GM18909 (cell line): ENCODE data around the gene NEURL3.

Experiments used
- ATAC-seq: cut with Tn5 transposase; IDR thresholded peaks from one replicate; pipeline ENCODE4 v1.9.1; 2021; ENCODE audit warnings: mild to moderate bottlenecking; ENCODE audit not compliant: unreplicated experiment, poor library complexity

The NEURL3 gene

DNA sequence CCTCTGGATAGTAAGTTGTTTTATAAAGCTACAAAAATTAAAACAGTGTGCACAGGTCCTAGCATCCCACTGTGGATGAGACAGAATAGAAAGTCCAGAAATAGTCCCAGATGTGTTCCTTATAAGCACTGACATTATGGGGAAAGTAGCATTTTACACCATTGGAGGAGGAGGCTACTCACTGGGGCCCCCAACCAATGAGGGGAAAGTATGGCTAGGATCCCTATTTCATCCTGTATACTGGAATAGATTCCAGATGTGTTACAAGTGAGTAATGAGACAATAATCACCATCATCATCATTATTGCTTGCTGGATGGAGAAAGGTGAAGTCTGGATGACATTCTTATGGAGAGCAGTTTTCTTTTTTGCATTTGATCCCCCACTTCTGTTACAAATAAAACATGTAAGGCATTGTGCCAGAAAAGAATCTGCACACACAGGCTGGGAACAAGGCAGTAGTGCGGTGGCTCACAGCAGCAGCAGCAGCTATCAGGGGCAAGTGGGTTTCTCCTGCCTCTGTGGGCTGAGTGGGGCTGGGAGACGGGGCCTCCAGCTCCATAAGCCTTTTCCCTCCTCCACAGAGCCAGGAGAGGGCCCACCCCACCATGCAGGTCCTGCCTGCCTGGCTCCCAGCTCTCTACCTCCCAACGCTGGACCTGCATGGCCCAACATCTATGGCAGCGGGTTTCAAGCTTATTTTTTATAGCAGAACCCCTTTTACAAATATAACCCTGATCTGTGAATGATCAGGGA, 36.4 kb upstream of the NEURL3 start:
- no peak for ATAC-seq

DNA sequence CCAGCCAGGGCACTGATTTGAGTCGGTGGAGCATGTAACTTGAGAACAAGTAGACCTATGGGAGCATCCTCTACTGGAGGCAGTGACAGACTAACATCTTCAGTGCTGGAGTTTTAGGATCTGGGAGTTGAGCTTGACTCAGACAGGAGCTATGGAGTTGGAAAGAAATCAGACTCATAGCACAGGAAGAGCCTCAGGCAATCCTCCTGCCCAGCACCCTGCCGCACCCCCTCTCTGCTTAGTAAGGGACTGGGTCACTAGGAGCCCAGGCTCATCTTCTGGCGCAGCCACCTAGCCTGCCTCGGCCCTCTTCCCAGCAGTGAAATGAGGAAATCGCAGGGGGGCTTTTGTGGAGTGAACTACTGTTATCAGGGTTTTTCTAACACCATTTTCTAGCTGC, 35.0 kb upstream of the NEURL3 start:
- ATAC-seq = no peak

DNA sequence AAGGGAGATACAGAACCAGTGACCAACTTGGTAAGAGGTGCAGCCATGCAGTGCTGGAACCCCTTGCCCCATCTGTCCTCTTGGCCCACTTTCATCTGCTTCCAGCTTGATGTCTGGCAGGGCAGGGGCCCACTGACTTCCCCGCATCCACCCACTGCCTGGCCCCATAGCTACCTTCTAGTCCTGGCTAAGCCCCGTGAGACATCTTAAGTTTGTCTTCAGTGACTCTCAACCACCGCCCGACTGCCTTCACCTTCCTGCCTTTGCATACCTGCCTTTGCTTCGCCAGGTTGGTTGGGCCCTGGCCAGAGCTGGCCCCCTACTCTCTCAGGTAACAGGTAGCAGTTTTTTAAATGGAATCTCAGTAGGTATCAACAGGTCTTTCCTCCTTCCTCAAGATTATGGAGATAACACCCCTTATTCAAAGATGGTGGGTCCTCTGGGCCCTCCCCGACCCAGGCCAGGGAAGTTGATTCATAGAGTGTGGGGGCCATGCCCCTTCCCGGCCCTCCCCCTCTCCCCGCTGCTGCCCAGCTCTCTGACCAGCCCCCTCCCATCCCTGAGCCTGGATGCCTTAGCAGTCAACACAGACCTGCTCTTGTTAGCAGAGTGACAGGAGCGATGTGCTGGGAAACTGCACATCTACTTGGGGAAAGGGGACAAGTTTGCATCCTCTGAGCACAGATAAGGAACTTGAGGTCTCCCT, 34.2 kb upstream of the NEURL3 start:
- no peak for ATAC-seq

DNA sequence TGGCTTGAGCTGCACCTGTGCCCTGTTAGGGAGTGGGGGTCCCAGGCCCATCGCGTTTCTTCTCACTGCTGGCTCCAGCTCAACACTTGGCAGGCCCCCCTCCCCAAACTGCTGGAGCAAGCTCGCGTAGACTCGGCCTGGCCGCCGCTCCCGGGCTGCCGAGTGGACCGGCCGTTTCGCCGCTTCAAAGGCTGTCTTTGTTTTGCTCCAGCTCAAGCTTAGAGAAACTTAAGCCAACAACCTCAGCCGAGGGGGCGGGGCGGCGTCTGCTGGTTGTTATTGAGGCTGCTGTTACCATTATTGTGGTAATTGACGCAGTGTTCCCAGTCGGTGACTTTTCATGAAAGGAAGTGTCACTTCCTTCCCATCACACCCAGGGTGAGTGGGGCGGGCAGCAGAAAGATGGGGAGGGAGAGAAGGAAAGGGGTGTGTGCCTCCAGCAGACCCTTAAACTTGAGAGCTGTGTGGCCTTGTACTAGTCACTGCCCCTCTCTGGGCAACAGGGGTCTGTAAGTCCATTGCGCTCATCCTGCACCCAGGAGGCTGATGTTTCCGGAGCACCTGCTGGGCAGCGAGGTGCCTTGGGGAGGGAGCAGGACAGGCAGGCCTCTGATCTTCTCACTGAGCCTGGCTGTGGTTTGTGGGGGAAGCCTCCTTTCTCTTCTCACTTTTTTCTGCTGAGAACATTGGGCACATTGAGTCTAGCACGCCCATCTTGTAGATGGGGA, 33.5 kb upstream of the NEURL3 start:
- ATAC-seq = no peak

DNA sequence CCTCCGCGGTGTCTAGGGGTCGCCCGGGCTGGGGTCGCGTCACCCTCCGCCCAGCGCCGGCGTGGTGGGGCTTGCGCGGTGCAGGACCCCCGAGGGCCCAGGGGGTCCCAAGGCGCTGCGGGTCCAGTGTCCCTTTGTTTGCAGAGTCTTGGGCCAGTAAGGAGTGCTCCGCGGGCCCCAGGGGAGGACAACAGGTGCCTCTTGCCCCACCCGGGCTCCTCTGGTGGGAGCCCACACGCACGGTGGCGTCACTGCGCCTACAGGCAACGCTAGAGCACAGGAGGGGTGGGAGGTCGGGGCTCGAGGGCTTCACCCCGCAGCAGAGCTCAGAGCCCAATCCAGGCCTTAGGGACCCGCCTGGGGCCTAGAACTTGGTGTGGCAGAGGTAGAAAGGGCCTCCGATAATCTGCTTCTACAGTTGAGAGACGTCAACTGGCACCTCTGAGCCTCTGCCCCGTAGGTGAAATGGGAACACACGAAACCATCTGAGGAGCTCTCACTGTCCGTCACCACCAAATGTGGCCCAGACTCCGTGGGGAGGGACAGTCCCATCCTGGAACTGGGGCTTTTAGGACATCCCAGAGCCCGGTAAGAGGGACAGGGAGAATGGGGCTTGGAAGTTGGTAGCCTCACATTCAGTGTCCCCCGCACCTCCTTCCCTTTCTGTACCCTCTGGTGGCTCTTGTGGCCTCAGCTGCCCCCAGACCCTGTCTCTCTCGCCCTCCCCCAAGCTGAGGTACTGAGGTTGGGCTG, 32.8 kb upstream of the NEURL3 start:
- ATAC-seq = no peak

DNA sequence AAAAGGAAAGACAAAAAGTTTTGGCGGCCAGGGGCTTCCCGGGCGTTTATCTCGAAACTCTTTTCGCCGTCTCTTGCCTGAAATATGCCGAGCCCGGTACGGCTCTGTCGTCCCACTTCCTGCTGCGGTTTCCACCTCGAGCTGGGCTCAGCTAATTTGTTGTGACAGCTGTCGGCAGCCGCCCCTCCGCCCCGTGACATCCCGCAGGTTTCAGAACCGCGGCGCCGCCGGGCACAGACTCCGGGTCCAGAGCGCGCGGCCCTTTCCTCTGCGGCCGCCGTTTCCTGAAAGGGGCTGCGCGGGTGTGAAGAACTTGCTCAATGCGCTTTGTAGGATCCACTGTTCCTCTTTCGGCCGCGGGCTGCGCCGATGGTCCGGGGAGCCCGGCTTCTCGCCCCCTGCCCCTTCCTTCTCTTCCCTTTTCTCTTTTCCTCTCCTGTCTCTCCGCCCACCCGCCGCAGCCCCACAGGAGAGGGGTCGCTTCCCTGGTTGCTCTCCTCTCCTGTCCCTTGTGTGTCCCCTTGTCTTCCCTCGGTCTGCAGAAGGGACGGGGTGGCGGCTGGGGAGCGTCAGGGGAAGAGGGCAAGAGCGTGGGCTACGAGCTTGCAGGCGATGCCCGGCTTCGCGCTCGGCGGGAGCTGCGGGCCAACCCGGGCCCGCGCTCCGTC, 32.0 kb upstream of the NEURL3 start:
- ATAC-seq = peak; percentile 62

DNA sequence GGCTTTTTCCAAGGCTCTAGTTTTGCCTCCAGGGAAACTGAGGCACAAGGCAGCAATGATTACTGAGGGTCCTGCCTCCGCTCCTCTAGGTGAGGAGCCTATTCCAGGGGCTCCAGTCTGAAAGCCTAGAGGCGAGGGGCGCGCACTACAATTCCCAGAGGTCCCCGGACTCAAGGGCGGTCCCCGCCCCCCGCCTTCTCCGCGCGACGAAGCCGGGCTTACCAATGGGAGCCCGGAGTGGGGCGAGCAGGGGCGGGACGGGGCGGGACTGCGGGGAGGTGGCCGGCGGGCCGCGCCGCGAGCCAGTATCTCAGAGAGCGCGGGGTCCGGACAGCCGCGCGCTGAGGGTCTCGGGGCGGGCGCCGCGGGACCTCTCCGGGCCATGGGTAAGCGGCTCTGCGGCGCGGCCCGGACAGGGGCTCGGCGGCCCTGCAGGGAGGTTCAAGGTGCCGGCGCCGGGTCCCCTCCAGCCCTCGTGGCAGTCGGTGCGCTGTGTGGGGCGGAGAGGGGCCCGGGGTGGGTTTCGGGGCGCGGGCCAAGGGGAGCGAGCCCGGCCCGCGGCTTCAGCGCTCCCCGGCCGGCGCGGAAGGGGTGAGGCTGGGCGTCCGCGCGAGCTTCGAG, 31.4 kb upstream of the NEURL3 start, which contains the start of gene ARID5A:
TSS of gene ARID5A (plus strand) at position 308 of the 621 bp plus-strand sequence. CDS start at position 383, 75 bp downstream.
- ATAC-seq = peak; percentile 57

DNA sequence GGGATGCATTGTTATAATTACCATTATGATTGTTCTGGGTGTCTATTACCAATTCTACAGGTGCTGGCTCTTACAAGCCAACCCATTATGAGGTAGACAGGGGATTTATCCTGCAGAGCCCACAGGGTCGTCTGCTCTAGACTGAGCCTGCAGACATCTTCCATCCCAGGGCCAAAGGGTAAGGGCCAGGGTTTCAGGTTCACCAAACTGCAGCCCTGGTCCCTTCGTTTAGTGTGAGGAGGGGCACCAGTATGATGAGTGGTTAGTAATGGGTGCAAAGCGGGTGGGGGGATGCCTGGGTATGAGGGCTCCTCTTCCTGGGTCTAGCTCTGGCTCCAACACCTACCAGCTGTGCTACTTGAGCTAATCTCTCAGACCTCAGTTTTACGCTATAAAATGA, 30.2 kb upstream of the NEURL3 start:
- no peak for ATAC-seq

DNA sequence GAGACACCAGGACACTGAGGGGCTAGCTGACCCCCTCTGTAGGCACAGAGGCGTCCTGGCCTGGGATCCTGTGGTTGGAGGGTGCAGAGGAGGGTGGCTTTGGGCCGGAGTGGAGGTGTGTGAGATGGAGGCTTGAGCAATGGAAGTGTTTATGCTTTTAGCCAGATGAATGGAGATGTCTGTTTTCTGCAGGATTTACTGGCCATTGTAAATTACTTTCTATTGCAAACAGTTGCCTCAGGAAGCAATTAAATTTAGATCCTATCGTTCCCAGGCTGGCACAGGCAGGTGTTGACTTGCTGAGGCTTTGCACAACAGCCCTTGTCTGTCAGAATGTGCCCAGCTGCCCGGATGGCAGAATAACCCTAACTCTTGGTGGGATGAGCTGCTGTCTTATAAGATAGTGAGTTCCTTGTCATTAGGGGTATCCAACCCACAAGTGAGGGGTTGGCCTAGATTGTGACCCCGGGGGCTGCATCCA, 29.6 kb upstream of the NEURL3 start:
- no peak for ATAC-seq

DNA sequence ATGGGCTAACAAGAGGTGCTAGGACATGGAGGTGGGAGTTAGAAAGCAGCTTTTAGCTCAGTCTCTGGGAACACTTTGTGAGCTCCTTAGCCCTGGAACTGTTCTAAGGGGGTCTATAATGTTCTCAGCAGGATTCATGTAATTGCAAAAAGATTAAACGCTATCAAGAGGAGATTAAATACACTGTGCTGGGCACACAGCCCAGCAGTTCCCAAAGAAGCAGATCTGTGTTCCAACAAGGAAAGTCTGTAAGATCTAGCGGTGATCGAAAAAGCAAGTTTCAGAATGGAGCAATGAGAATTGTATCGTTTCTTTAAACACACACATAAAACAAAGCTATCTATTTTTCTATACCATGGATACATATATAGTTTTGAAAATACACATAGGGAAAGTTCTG, 29.0 kb upstream of the NEURL3 start:
- ATAC-seq = no peak

DNA sequence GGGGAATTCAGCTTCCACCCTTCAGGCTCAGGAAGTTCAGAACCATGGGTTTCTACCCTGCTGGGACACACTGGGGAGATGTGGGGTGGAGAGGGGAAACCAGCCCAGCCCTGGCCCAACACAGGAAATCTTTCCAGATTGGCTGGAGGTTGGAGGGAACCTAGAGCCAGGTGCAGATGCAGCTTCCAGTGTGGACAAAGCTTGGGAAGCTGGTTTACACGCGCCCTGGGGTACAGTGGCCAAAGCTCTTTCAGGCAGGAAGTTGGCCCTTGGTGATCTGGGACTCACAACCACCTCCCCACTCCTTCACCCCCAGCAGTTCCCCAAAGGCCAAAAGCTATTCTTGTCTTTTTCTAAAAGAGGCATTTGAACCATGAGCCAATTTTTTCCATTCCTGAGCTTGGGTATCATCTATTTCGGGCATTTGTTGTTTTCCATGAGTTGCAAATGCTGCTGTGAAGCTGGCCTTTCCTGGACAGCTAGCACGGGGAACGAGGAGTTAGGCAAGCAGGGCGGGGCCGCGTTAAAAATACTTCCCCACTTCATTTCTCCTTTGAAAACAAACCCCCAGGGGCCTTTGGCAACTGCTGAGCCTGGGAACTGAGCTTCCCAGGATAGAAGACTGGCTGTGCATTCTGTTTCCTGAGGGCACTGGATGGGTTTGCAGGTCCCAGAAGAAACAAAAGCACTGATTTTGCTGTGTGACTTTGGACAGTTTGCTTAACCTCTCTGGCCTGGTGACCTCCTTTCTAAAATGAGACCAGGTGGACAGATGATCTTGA, 28.3 kb upstream of the NEURL3 start:
- no peak for ATAC-seq

DNA sequence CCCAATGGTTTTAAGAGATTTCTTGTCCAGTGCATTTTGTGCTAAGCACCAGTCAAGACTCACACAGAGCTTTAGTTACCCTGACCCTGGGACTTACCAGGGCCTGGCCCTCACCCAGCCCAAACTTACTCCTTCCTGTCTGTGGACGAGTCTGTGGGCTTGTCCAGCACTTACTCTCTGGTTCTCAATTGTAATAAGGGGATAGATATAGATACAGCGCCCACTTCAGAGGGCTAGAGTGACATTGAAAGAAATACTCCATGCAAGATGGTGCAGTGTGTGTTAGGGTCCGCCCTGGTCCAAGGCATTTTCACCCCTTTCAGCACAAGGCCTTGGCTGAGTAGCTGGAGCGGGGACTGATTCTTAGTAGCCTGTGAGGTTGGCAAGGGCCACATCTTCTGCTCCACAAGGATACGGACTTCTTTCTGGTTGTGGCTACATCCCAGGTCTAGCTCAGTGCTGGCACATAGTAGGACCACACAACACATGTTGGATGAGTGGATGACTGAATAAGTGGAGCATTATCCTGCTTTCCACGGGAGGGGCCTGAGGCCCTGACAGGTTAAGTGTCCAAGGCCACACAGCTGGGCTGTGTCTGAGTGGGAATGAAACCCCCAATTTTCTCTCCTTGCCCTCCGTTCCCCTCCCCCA, 27.6 kb upstream of the NEURL3 start:
- no peak for ATAC-seq

DNA sequence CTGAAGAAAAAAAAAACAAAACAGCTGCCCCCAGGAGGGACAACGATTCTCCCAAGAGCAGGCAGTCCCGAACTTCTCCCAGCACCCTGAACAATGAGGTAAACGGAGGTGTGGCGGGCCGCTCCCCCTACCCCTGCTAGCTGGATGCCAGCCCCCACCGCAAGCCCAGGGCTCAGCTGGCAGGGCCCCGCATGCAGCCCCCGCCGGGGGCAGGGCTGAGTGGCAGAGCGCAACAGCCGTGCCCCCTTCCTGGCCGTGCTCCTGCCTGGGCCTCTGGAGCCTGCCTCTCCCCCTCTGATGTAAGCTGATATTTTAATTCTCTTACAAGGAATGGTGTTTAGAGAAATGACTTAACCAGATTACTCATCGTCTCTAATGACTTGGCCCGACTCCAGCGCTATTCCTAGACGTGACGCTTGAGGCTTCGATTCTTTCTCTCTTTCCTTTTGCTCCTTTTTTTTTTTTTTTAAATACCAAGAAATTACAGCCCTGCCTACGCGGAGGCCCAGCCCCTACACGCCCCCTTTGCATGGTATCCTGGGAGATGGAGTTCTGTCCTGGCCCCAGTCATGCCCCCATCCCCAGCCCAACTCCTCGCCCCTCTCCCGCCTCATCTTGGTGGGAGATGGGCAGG, 26.8 kb upstream of the NEURL3 start:
- ATAC-seq = no peak

DNA sequence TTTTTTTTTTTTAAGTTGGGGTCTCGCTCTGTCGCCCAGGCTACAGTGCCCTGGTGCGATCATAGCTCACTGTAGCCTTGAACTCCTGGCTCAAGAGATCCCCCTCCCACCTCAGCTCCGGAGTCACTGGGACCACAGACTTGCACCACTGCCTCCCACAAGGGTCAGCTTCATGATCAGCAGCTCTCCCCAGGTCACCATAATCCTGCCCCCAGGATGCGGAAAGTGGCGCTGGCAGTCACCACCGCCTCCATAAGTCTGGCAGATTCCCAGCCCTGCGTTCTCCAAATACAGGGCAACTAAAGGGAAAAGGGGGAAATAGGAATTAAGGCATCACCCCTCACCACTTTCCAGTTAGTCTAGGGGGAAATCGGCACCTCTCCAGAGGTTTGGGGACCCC, 26.2 kb upstream of the NEURL3 start:
- ATAC-seq = no peak

DNA sequence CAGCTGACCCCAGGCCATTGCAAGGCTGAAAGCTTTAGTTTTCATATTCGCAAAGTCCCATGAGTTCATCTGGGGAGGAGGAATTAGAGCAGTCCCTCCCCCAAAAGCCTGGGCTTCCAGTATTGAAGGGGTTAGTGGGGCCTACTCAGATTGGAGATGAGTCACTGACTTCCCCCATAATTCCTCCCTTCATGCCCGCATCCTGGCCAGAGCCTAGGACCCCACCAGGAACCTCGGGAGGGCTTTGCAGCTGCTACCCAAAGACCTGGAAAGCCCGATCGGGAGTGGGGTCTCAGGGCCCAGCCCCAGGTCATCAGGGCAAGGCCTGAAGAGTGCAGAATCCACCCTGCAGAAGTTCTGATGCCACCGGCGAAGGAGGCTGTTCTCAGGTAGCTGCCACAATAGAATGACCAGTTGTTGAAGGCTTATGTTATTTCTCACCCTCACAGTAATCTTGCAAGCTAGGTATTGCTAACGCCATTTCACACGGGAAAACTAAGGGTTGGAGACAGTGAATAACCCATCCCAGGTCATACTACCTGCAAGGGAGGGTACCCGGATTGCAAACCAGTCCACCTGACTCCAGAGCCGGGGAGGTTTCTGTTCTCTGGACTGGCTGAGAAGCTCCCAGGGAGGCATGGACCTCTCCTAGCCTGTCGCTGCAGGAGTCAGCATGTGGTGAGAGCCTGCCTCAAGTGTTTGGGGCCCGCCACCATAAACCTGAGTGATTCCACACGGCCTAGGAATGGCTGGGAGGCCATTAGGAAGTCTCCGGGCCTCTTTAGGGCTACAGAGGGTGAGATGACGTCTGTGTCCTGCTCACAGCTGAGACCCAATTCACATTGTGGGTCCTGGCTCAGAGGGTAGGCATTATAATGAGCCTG, 25.6 kb upstream of the NEURL3 start:
- no peak for ATAC-seq

DNA sequence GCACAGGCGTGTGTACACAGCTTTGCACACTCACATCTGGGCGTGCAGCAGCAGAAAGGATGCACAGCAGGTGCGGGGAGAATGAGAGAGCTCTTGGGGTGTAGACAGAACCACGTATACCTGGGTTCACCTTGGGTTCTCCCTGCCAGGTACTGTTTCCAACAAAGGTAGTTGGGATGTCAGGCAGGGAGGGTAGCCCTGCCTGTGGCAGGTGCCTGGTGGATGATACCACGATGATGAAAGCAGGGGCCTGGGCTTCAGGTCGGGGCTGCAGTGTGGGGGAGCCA, 24.9 kb upstream of the NEURL3 start:
- no peak for ATAC-seq
